Neural progenitor cell (in vitro differentiated cells): ENCODE measurements around the gene OSBPL8.
"Not testable (repeated sequence)": the region's sequence is repeated elsewhere in the genome, so short reads cannot be mapped to it uniquely, and the experiment has no call there.

Experiments used
- EZH2 ChIP-seq: fragments of 200-600 bp; sonication (generic); IDR thresholded peaks from 2 replicates; pipeline ENCODE4 v1.6.1; 2017; ENCODE audit warnings: antibody characterized with exemption, mild to moderate bottlenecking, moderate library complexity
- TF ChIP-seq, protein P1 (sequence below): fragments of 200-600 bp; sonication (generic); IDR thresholded peaks from 2 replicates; pipeline ENCODE4 v1.5.1; 2017; ENCODE audit warnings: antibody characterized with exemption, mild to moderate bottlenecking

DNA sequence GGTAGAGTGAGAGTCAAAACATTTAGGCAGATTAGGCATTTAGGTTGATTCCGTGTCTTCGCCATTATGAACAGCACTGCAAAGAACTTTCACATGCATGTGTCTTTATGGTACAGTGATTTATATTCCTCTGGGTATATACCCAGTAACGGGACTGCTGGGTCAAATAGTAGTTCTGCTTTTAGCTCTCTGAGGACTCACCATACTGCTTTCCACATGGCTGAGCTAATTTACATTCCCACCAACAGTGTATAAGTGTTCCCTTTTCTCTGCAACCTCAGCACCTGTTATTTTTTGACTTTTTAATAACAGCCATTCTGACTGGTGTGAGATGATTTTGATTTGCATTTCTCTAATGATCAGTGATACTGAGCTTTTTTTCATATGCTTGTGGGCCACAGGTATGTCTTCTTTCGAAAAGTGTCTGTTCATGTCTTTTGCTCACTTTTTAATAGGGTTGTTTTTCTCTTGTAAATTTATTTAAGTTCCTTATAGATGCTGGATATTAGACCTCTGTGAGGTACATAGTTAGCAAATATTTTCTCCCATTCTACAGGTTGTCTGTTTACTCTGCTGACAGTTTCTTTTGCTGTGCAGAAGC lies 48.4 kb downstream of the OSBPL8 start:
- not testable (repeated sequence) for TF ChIP-seq EZH2
- TF ChIP-seq, protein P1, sequence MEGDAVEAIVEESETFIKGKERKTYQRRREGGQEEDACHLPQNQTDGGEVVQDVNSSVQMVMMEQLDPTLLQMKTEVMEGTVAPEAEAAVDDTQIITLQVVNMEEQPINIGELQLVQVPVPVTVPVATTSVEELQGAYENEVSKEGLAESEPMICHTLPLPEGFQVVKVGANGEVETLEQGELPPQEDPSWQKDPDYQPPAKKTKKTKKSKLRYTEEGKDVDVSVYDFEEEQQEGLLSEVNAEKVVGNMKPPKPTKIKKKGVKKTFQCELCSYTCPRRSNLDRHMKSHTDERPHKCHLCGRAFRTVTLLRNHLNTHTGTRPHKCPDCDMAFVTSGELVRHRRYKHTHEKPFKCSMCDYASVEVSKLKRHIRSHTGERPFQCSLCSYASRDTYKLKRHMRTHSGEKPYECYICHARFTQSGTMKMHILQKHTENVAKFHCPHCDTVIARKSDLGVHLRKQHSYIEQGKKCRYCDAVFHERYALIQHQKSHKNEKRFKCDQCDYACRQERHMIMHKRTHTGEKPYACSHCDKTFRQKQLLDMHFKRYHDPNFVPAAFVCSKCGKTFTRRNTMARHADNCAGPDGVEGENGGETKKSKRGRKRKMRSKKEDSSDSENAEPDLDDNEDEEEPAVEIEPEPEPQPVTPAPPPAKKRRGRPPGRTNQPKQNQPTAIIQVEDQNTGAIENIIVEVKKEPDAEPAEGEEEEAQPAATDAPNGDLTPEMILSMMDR: not testable (repeated sequence)
